Heart left ventricle (tissue), 16 donors: ENCODE measurements around the gene FNIP1. TPM values are rescaled to one million over a fixed set of nuclear protein-coding genes. Genes with fewer than 3 reads are reported as not detected.
"Not testable (repeated sequence)": the region's sequence is repeated elsewhere in the genome, so short reads cannot be mapped to it uniquely, and the experiment has no call there.

Source experiments
- ATAC-seq, 4 donors: fragments of 200-7000 bp; cut with Tn5 transposase; one replicate each; pipeline ENCODE4 v1.9.1; 2020 to 2022; ENCODE audit warnings: moderate library complexity in 4 of 4, mild to moderate bottlenecking in 3 of 4, moderate number of reproducible peaks in 1 of 4
- DNase-seq, 5 donors: peaks; one replicate each; pipeline ENCODE4 v3.0.0-alpha.2; 2020
- H3K27ac ChIP-seq, 12 donors: fragments of 200-600 bp; sonication (generic) in 4 of 12; one replicate each; pipeline versions ENCODE4 v1.5.0 to v1.8.0; 2016 to 2022; ENCODE audit warnings: mild to moderate bottlenecking in 2 of 12
- H3K27me3 ChIP-seq, 9 donors: fragments of 200-600 bp; sonication (generic) in 2 of 9; one replicate each; pipeline versions ENCODE4 v1.5.1 to v1.8.0; 2016 to 2022; ENCODE audit warnings: mild to moderate bottlenecking in 3 of 9
- H3K36me3 ChIP-seq, 9 donors: fragments of 200-600 bp; sonication (generic) in 2 of 9; one replicate each; pipeline versions ENCODE4 v1.5.0 to v1.8.0; 2018 to 2022; ENCODE audit warnings: mild to moderate bottlenecking in 2 of 9
- H3K4me1 ChIP-seq, 12 donors: fragments of 200-600 bp; sonication (generic) in 4 of 12; one replicate each; pipeline versions ENCODE4 v1.5.0 to v1.8.0; 2016 to 2022; ENCODE audit warnings: mild to moderate bottlenecking in 3 of 12
- H3K4me3 ChIP-seq, 12 donors: fragments of 200-600 bp; sonication (generic) in 4 of 12; one replicate each; pipeline versions ENCODE4 v1.5.0 to v1.8.0; 2017 to 2022; ENCODE audit warnings: mild to moderate bottlenecking in 9 of 12, moderate library complexity in 4 of 12
- H3K9me3 ChIP-seq, 12 donors: fragments of 200-600 bp; sonication (generic) in 4 of 12; one replicate each; pipeline versions ENCODE4 v1.5.0 to v1.8.0; 2016 to 2022; ENCODE audit warnings: mild to moderate bottlenecking in 1 of 12
- CTCF ChIP-seq, 12 donors: fragments of 200-600 bp; sonication (generic) in 4 of 12; IDR thresholded peaks; one replicate each; pipeline versions ENCODE4 v1.5.0 to v1.8.0; 2018 to 2022; ENCODE audit warnings: antibody characterized with exemption in 12 of 12, mild to moderate bottlenecking in 5 of 12
- POLR2A ChIP-seq, 2 donors: fragments of 450-650 bp; IDR thresholded peaks; one replicate each; pipeline ENCODE4 v1.6.1; 2017; ENCODE audit warnings: antibody characterized with exemption in 2 of 2, mild to moderate bottlenecking in 2 of 2, moderate library complexity in 2 of 2
- WGBS, 4 donors: extraction: QIAGEN DNeasy Blood & Tissue Kit in 2 of 4; methylation state at CpG; one replicate each; pipeline versions ENCODE4 v1.1.5 to v1.1.7; 2013 to 2018; 5-methylcytosine and 5-hydroxymethylcytosine counted together
- intact Hi-C, 10 donors: fragments of 100-400 bp; cut with DNase I; formaldehyde crosslinking; loops; one replicate each; pipeline versions ENCODE4 v1.11.1 to v1.14.2; 2022
- polyA plus RNA-seq, 2 donors: library from polyadenylated mRNA; stranded (reverse); fragments of 200-250 nt; gene quantifications; one replicate each; pipeline ENCODE4 v1.2.3, GENCODE V29; 2013
- total RNA-seq, 9 donors: library from RNA; depleted of rRNA in 2 of 9; stranded (reverse); fragments of >200 nt in 2 of 9; fragmentation: NEBNext Ultra II Directional in 3 of 9; extraction: Animal tissue kit (Norgen Biotek cat#: 25700) in 3 of 9; gene quantifications; one replicate each; pipeline versions ENCODE4 v1.1.0 to v1.2.4, GENCODE V29; 2016 to 2023
- donor health status: ischemic (EF 13 %, LVEDD 7.1; RV severe dilation, severe dysfunction).
- donor health status: healthy with polysubstance abuse.
- donor health status: DM: no; HTN: yes; CAD: no.
- donor health status: DM: no; HTN: no; CAD: no.
- donor health status: ischemic (EF 25% LVEDD 6.9; RV normal size, moderate dysfunction).
- donor health status: ischemic (EF 25% LVEDD 5.7; RV mildly dilated, moderate dysfunction).
- donor health status: healthy.
- donor health status: DM: yes; HTN: yes; CAD: no.
- donor health status: ischemic (EF 35%, LVEDD 5.7; RV mildly dilated, moderate dysfunction).
- donor health status: nonischemic (EF 11% LVEDD 7.7; RV severe dilation, severe dysfunction).
- donor health status: DM: yes; HTN: yes; CAD: no.
- donor health status: PGD.
- donor health status: ischemic (EF 29% LVEDD 5.4; RV normal size, mild dysfunction).
- donor health status: nonischemic (EF 23%, LVEDD 6.1; RV moderate dilation, normal function).

FNIP1 gene
- total and polyA plus RNA-seq, 11 donors: 5.6 to 41.3 (median 33.7) TPM

DNA sequence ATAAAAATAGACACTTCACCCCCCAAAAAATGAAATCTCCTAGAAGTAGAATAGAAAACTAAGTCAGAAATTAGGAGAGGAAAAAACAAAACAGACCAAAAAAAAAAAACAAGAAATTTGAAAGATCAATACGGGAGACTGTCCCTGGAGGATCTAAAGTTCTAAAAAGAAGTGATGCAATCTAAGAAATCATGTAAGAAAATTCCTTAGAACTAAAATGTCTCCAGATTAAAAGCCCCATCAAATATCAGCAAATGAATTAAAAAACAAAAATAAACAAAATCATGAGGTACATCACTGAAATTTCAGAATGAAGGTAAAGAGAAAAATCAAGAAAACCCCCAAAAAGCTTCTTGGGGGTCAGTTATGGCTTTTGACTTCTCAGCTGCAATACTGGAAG, 13.5 kb downstream of the FNIP1 start:
- no peaks in the 10 kb centered on the region for H3K9me3 ChIP-seq
- no peaks in the 10 kb centered on the region for H3K27me3 ChIP-seq
- 46 to 72% (median 60%) methylated on average over 1 of the region's 1 CpG for WGBS, 4 donors
- ATAC-seq (no peak), DNase-seq (no peak)
- intact Hi-C loops: no loop called here
- H3K4me1 ChIP-seq: peaks cover 0 to 61% (median 28%) of the 10 kb centered on the region in 12 donors
- TF ChIP-seq POLR2A (IDR thresholded peaks at IDR 0.05): no peak
- no peak for TF ChIP-seq CTCF (IDR thresholded peaks at IDR 0.05)
- H3K4me3 ChIP-seq: no peak overlapping the region
- H3K27ac ChIP-seq: no peak overlapping the region
- peaks cover 0 to 7% (median 0%) of the 10 kb centered on the region in 9 donors for H3K36me3 ChIP-seq

DNA sequence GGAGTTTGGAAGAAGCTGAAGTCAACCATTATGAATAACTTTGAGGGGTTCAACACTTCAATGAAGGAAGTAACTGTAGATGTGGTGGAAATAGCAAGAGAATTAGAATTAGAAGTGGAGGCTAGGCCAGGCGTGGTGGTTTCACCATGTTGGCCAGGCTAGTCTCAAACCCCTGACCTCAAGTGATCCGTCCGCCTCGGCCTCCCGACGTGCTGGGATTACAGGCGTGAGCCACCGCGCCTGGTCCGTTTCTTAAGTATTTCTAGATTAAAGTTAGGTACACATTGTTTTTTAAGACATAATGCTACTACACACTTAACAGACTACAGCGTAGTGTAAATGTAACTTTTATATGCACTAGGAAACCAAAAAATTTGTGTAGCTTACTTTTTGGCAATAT, 14.1 kb downstream of the FNIP1 start:
- ATAC-seq: no peak

GRCh38 chr5:131778141-131778540, 18.7 kb downstream of the FNIP1 start:
- H3K9me3 ChIP-seq, H3K36me3 ChIP-seq, DNase-seq, H3K4me3 ChIP-seq, H3K27ac ChIP-seq, H3K27me3 ChIP-seq, ATAC-seq, intact Hi-C loops: not testable (repeated sequence)
- 88 to 100% methylated on average over 1 of the region's 1 CpG; no CpG with 5 or more reads in 2 of the 4 donors for WGBS, 4 donors
- peaks cover 0 to 68% (median 29%) of the 10 kb centered on the region in 12 donors for H3K4me1 ChIP-seq

More for the DNA sequence above, 14.1 kb downstream of the FNIP1 start:
- Histone ChIP-seq H3K27ac (no peak overlapping the region), H3K36me3 (peaks cover 0 to 7% (median 0%) of the 10 kb centered on the region in 9 donors), H3K4me3 (no peak overlapping the region), H3K27me3 (no peaks in the 10 kb centered on the region), H3K4me1 (peaks cover 0 to 57% (median 25%) of the 10 kb centered on the region in 12 donors), H3K9me3 (no peaks in the 10 kb centered on the region)
- intact Hi-C loops: no loop called here
- no peak for TF ChIP-seq CTCF (IDR thresholded peaks at IDR 0.05)
- no peak for TF ChIP-seq POLR2A (IDR thresholded peaks at IDR 0.05)
- WGBS, 4 donors: 90 to 97% (median 94%) methylated on average over 11 of the region's 11 CpGs
- no peak for DNase-seq

DNA sequence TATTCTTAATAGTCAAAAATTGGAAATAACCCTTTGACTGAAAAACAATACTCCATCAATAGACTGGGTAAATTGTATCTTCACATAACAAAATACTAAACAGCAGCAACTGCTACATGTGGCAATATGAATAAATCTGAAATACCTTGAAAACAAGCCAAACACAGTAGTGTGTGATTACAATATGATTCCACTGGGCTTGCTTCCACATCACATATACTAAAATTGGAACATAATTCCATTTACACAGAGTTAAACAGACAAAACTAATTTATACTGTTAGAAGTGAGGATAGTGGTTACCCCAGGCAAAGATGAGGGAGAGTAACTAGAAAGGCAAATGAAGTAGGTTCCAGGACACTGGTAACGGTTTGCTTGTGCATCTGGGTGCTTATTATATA, 20.4 kb downstream of the FNIP1 start:
- Histone ChIP-seq H3K4me1 (peaks cover 0 to 72% (median 41%) of the 10 kb centered on the region in 12 donors), H3K36me3 (no peaks in the 10 kb centered on the region), H3K4me3 (no peak overlapping the region), H3K9me3 (no peaks in the 10 kb centered on the region), H3K27me3 (no peaks in the 10 kb centered on the region), H3K27ac (peak overlapping the region in 1 of 12 donors; percentile 15)
- ATAC-seq (peak in 1 of 4 donors; percentile 9), DNase-seq (no peak)
- intact Hi-C loops: no loop called here
- TF ChIP-seq POLR2A (IDR thresholded peaks at IDR 0.05): no peak
- no peak for TF ChIP-seq CTCF (IDR thresholded peaks at IDR 0.05)
- WGBS, 4 donors: 43 to 58% (median 50%) methylated on average over 1 of the region's 1 CpG
